Skeletal muscle cell (primary cell): ENCODE measurements around the gene ACCSL.

Experiments used
- DNase-seq: peaks from one replicate; pipeline ENCODE4 v3.0.0-alpha.2; 2010; ENCODE audit warnings: low read depth
- H3K4me3 ChIP-seq: 2 replicates; pipeline ENCODE4 v1.5.1; 2011; ENCODE audit warnings: low read depth, mild to moderate bottlenecking, control low read depth, low read length, moderate library complexity

The ACCSL gene

GRCh38 chr11:44088871-44089270 lies 41.1 kb downstream of the ACCSL start:
- DNase-seq, result no peak
- no peak overlapping the region for H3K4me3 ChIP-seq

- no peak overlapping the region for H3K4me3 ChIP-seq
- no peak for DNase-seq
Observed at GRCh38 chr11:44090539-44090938, 42.8 kb downstream of the ACCSL start.

GRCh38 chr11:44094260-44094868 lies 46.6 kb downstream of the ACCSL start:
- peak; percentile 38 for DNase-seq

GRCh38 chr11:44095506-44096359 lies 48.0 kb downstream of the ACCSL start, which contains the start of gene EXT2:
TSS of gene EXT2 (plus strand) at chr11:44095678. CDS start at chr11:44107713, 12,035 bp downstream.
- peak; percentile 39 for DNase-seq
- peak within 1 kb of the TSS; percentile 79 for H3K4me3 ChIP-seq

More at GRCh38 chr11:44094260-44094868, 46.6 kb downstream of the ACCSL start:
- no peak overlapping the region for H3K4me3 ChIP-seq

GRCh38 chr11:44096360-44097185 lies 48.8 kb downstream of the ACCSL start:
- H3K4me3 ChIP-seq, result peak overlapping the region; percentile 79
- DNase-seq, result no peak

GRCh38 chr11:44097821-44098220 lies 50.0 kb downstream of the ACCSL start:
- DNase-seq, result no peak
- H3K4me3 ChIP-seq, result no peak overlapping the region

- no peak overlapping the region for H3K4me3 ChIP-seq
- DNase-seq, result no peak
Observed at GRCh38 chr11:44101098-44101497, 53.3 kb downstream of the ACCSL start.

GRCh38 chr11:44104481-44105294 lies 56.9 kb downstream of the ACCSL start:
- DNase-seq, result no peak
- no peak overlapping the region for H3K4me3 ChIP-seq

GRCh38 chr11:44108260-44108659 lies 60.5 kb downstream of the ACCSL start:
- no peak for DNase-seq
- no peak overlapping the region for H3K4me3 ChIP-seq
